Gastroesophageal sphincter (tissue), 4 donors: ENCODE data around the gene SNTG2. TPM values are rescaled to one million over a fixed set of nuclear protein-coding genes. Genes with fewer than 3 reads are reported as not detected.

Experiments
- ATAC-seq: fragments of 150-250 bp; one replicate; pipeline ENCODE4 v1.9.1; 2016; ENCODE audit warnings: mild to moderate bottlenecking, moderate library complexity
- H3K27ac ChIP-seq, 4 donors: fragments of 200-600 bp; sonication (generic) in 3 of 4; 1 replicate in 3 of 4; 2 replicates in 1 of 4; pipeline ENCODE4 v1.5.1; 2016 to 2019
- H3K27me3 ChIP-seq: fragments of 200-600 bp; sonication (generic); one replicate; pipeline ENCODE4 v1.5.1; 2019
- H3K36me3 ChIP-seq, 2 donors: fragments of 200-600 bp; sonication (generic); one replicate each; pipeline ENCODE4 v1.5.1; 2019; ENCODE audit warnings: control low read depth in 1 of 2
- H3K4me1 ChIP-seq, 3 donors: fragments of 200-600 bp; sonication (generic); 1 replicate in 2 of 3; 2 replicates in 1 of 3; pipeline ENCODE4 v1.5.1; 2016 to 2019; ENCODE audit warnings: control low read depth in 2 of 3
- H3K4me3 ChIP-seq, 2 donors: fragments of 200-600 bp; sonication (generic); one replicate each; pipeline ENCODE4 v1.5.1; 2019; ENCODE audit warnings: mild to moderate bottlenecking in 1 of 2, moderate library complexity in 1 of 2
- H3K9me3 ChIP-seq, 3 donors: fragments of 200-600 bp; sonication (generic); one replicate each; pipeline ENCODE4 v1.5.1; 2017 to 2019; ENCODE audit warnings: control low read depth in 2 of 3
- EP300 ChIP-seq: sonication (generic); formaldehyde crosslinking; IDR thresholded peaks from one replicate; pipeline ENCODE4 v1.6.1; 2017; ENCODE audit warnings: antibody characterized with exemption, mild to moderate bottlenecking
- POLR2A ChIP-seq, 2 donors: fragments of 450-650 bp; IDR thresholded peaks; one replicate each; pipeline ENCODE4 v1.6.1; 2017; ENCODE audit warnings: antibody characterized with exemption in 2 of 2, mild to moderate bottlenecking in 2 of 2, moderate library complexity in 1 of 2
- POLR2AphosphoS5 ChIP-seq: sonication (generic); formaldehyde crosslinking; IDR thresholded peaks from one replicate; pipeline ENCODE4 v1.6.1; 2017; ENCODE audit warnings: antibody characterized with exemption
- WGBS, 2 donors: methylation state at CpG; one replicate each; pipeline ENCODE4 v1.1.5; 2018; ENCODE audit warnings: low coverage in 1 of 2; 5-methylcytosine and 5-hydroxymethylcytosine counted together
- total RNA-seq, 4 donors: library from RNA; depleted of rRNA; stranded (reverse); fragments of >200 nt; gene quantifications; one replicate each; pipeline ENCODE4 v1.1.0, GENCODE V29; 2016
- TF ChIP-seq, protein P1 (sequence below), 4 experiments: fragments of 200-600 bp in 2 of 4; fragments of 450-650 bp in 2 of 4; sonication (generic) in 1 of 4; IDR thresholded peaks; one replicate each; pipeline ENCODE4 v1.5.1; 2017 to 2019; ENCODE audit warnings: antibody characterized with exemption in 4 of 4, mild to moderate bottlenecking in 2 of 4, moderate library complexity in 2 of 4

SNTG2 gene
- total RNA-seq, 4 donors from 2014 or later, result 1.5 to 7.9 (median 4.3) TPM

DNA sequence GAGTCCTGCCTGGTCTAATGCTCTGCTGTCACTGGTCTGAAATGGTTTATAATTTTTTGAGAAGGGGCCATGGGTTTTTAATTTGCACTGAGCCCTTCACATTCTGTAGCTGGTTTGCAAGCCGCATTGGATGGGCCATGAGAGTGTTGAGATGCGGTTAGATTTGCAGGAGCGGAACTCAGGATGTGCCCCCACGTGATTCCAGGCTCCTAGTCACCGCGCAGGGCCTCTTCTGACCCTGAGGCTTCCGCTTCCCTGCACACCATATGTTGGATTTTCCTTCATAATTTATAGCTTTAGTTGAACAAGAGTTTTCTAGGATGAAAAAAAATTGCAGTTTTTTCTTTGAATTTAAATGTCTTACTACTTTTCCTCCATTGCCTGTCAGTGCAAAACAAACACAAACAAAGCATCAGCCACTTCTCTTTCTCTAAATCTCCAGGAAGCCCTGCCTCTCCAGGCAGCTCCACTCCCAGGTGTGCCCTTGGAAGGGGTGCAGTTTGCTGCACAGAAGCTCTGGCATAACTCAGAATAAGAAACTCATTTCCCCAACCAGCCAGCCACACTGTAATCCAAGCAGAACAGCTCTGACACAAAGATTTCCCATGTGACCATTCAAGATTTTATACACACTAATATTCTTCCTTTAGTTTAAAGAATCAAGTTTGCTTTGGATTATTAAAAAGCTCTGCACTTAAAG is 444.2 kb downstream of the SNTG2 start:
- TF ChIP-seq, protein P1, sequence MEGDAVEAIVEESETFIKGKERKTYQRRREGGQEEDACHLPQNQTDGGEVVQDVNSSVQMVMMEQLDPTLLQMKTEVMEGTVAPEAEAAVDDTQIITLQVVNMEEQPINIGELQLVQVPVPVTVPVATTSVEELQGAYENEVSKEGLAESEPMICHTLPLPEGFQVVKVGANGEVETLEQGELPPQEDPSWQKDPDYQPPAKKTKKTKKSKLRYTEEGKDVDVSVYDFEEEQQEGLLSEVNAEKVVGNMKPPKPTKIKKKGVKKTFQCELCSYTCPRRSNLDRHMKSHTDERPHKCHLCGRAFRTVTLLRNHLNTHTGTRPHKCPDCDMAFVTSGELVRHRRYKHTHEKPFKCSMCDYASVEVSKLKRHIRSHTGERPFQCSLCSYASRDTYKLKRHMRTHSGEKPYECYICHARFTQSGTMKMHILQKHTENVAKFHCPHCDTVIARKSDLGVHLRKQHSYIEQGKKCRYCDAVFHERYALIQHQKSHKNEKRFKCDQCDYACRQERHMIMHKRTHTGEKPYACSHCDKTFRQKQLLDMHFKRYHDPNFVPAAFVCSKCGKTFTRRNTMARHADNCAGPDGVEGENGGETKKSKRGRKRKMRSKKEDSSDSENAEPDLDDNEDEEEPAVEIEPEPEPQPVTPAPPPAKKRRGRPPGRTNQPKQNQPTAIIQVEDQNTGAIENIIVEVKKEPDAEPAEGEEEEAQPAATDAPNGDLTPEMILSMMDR (IDR thresholded peaks at IDR 0.05), result no peak
- TF ChIP-seq EP300 (no peak), POLR2A (IDR thresholded peaks at IDR 0.05) (no peak), POLR2AphosphoS5 (no peak)
- H3K27ac ChIP-seq, result no peak overlapping the region
- no peaks in the 10 kb centered on the region for H3K9me3 ChIP-seq
- 74 to 88% methylated on average over 6 to 7 of the region's 7 CpGs for WGBS, 2 donors
- H3K4me3 ChIP-seq, result no peak overlapping the region
- no peak for ATAC-seq
- H3K27me3 ChIP-seq, result peaks cover 11% of the 10 kb centered on the region
- no peaks in the 10 kb centered on the region for H3K36me3 ChIP-seq
- H3K4me1 ChIP-seq, result no peaks in the 10 kb centered on the region

DNA sequence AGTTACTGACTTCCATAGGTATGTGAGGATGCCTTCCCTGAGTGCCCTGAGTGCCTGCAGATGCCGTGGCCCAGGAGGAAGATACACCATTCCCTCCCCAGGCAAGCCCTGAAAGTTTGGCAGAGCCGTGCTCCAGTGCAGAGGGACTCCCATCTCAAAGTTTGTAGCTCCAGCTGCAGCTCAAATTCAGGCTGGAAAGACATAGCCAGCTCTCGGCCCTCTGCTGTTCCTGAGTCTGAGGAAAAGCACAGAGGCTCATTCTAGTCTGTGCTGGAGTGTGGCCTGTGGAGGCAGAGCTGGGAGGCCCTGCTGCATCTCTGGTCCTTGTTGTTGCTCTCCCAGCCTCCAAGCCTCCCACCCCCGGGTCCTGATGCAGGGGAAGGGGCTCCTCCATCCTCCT is 446.7 kb downstream of the SNTG2 start:
- ATAC-seq, result no peak
- TF ChIP-seq POLR2AphosphoS5 (no peak), EP300 (no peak), POLR2A (IDR thresholded peaks at IDR 0.05) (no peak)
- TF ChIP-seq, protein P1 (IDR thresholded peaks at IDR 0.05), result no peak
- WGBS, 2 donors, result 60 to 61% methylated on average over 1 to 2 of the region's 4 CpGs

DNA sequence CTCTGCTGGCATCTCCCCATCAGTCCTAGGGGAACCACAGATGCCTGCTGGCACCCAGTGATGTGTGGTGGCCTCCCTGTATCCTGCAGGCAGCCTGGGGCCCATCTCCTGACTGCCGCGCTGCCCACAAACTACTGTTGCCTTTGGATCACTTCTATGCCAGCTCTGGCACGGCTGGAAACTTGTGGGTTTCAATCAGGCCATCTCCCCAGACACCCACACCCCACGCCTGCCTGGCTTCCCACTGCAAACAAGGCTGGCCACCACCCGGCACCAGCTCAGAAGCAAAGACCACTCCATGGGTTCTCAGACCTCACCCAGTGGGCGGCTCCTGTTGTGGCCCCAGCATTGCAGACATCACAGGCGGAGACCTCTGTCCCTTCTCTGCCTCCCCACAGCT is 447.5 kb downstream of the SNTG2 start:
- TF ChIP-seq, protein P1 (IDR thresholded peaks at IDR 0.05), result no peak
- no CpG with 5 or more reads among the region's 7 CpGs for WGBS, 2 donors
- peaks cover 11% of the 10 kb centered on the region for H3K27me3 ChIP-seq
- no peak overlapping the region for H3K27ac ChIP-seq
- no peaks in the 10 kb centered on the region for H3K9me3 ChIP-seq
- H3K4me1 ChIP-seq, result no peaks in the 10 kb centered on the region
- ATAC-seq, result no peak
- H3K36me3 ChIP-seq, result no peaks in the 10 kb centered on the region
- no peak overlapping the region for H3K4me3 ChIP-seq

More for the DNA sequence above, 446.7 kb downstream of the SNTG2 start:
- H3K4me1 ChIP-seq, result no peaks in the 10 kb centered on the region
- no peak overlapping the region for H3K4me3 ChIP-seq
- no peaks in the 10 kb centered on the region for H3K9me3 ChIP-seq
- no peaks in the 10 kb centered on the region for H3K36me3 ChIP-seq
- peaks cover 11% of the 10 kb centered on the region for H3K27me3 ChIP-seq
- no peak overlapping the region for H3K27ac ChIP-seq

DNA sequence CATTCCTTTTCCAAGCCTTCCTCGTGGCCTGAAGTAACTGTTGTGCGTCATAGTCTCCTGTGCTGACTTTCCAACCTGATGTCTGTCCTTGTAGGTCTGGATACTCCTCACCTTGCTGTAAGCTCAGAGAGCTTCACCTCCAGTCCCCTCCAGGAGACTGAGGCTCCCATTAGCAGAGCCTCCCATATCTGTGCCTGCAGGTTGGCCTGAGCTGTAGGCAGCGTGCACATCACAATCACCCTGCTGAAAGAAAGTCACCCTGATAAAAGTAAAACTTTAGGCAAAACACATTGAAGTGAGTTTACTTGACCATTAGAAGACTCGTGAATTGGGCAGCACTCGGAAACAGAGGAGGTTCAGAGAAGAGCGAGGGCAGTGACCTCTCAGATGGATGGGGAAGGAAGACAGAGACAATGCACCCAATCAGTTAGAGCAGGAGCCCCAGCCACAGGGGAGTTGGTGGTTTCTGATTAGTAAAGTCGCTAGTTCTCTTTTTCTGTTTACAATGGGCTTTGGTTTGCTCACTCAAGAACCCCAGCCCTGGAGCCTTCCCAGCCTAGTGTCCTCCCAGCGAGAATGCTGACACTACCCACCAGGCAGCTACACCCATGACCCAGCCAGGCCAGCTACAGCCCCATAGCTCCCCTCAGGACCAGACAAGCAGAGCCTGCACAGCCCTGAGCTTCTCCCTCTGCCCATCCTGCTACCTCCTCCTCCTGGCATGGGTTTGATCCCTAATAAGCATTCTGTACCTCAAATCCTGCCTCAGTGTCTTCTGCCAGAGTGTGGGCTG is 450.5 kb downstream of the SNTG2 start:
- no peak for TF ChIP-seq EP300
- no peak for TF ChIP-seq POLR2A (IDR thresholded peaks at IDR 0.05)
- TF ChIP-seq, protein P1 (IDR thresholded peaks at IDR 0.05), result no peak
- no peak for TF ChIP-seq POLR2AphosphoS5
- Histone ChIP-seq H3K9me3 (no peaks in the 10 kb centered on the region), H3K4me1 (no peaks in the 10 kb centered on the region), H3K4me3 (no peak overlapping the region), H3K36me3 (no peaks in the 10 kb centered on the region), H3K27ac (no peak overlapping the region), H3K27me3 (peaks cover 11% of the 10 kb centered on the region)
- 57 to 77% methylated on average over 5 to 6 of the region's 8 CpGs for WGBS, 2 donors
- no peak for ATAC-seq

DNA sequence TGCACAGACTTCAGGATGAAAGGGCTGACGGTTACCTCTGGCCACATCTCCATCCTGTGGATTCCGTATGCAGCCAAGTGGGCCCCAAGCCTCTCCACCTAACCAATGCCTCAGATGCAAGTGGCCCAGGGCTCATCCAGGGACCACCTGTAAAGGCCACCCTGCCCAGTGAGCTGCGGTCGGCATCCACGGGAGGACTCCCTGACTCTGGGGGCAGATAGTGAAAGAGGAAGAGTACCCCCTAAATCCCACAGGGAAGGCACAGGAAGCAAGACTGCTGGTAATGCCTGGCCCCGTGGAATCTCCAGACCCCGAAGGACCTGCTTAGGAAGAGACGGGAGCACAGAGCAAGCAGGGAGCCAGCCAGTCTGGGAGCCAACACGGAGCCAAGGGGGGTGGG is 451.4 kb downstream of the SNTG2 start:
- TF ChIP-seq POLR2A (IDR thresholded peaks at IDR 0.05) (no peak), POLR2AphosphoS5 (no peak), EP300 (no peak)
- TF ChIP-seq, protein P1 (IDR thresholded peaks at IDR 0.05), result no peak
- Histone ChIP-seq H3K4me1 (no peaks in the 10 kb centered on the region), H3K4me3 (no peak overlapping the region), H3K9me3 (no peaks in the 10 kb centered on the region), H3K27ac (no peak overlapping the region), H3K36me3 (no peaks in the 10 kb centered on the region), H3K27me3 (peaks cover 11% of the 10 kb centered on the region)
- WGBS, 2 donors, result 85 to 91% methylated on average over 2 to 5 of the region's 9 CpGs
- no peak for ATAC-seq
